Stimulated activated naive B cell treated with anti-CD40 and anti-IgM and Interleukin-4, amounts not matched to agents 10 μg/mL and 1 μg/mL and 100 μg/mL, for 72 hours (primary cell): ENCODE results near the gene GYPC.

Source experiments
- ATAC-seq, 2 donors: fragments of 150-1000 bp; cut with Tn5 transposase; replicated peaks; 2 replicates each; pipeline ENCODE4 v1.10.0; 2021; ENCODE audit warnings: moderate library complexity in 1 of 2
- DNase-seq: peaks from one replicate; pipeline ENCODE4 v3.0.0; 2021
- H3K27ac Mint-ChIP-seq: one replicate; pipeline ENCODE4 v1.8.0; 2022; ENCODE audit warnings: mild to moderate bottlenecking, mixed read lengths
- H3K27me3 Mint-ChIP-seq, 2 donors: one replicate each; pipeline ENCODE4 v1.8.0; 2022; ENCODE audit warnings: mixed read lengths in 2 of 2
- H3K36me3 Mint-ChIP-seq, 2 donors: one replicate each; pipeline ENCODE4 v1.8.0; 2022; ENCODE audit warnings: mixed read lengths in 2 of 2, mild to moderate bottlenecking in 1 of 2
- H3K4me1 Mint-ChIP-seq, 2 donors: one replicate each; pipeline ENCODE4 v1.8.0; 2022; ENCODE audit warnings: mixed read lengths in 2 of 2, mild to moderate bottlenecking in 1 of 2
- H3K4me3 Mint-ChIP-seq, 2 donors: one replicate each; pipeline ENCODE4 v1.8.0; 2022; ENCODE audit warnings: mild to moderate bottlenecking in 2 of 2, mixed read lengths in 2 of 2, moderate library complexity in 1 of 2
- H3K9me3 Mint-ChIP-seq, 2 donors: one replicate each; pipeline ENCODE4 v1.8.0; 2022; ENCODE audit warnings: mixed read lengths in 2 of 2, mild to moderate bottlenecking in 1 of 2

Gene GYPC

DNA sequence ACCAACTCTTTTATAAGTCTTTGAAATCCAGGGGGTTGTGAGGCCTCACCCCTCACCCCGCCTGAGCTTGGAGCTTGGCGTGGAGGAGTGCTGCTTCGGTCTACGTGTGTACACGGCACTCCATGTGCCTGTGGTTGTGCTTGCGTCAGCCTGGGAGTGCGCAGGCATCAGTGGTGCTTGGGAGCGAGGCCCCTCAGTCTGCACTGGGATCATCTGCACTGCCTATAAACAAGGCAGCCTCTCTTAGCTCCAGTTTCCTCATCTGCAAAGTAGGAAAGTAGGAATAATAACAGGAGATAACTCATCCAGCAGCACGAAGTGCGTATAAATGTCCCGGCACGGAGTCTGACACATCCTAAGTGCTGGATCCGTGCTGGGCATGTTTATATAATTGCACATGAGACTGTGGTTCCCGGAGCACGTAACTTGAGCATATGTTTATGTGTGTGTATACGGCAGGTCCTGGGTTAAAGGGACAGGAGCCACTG lies 1.2 kb downstream of the GYPC start:
- Mint-ChIP-seq H3K36me3 (peaks cover 8 to 40% of the 10 kb centered on the region in 2 donors), H3K4me3 (peak overlapping the region; percentile 92 to 95), H3K9me3 (no peaks in the 10 kb centered on the region), H3K27me3 (no peaks in the 10 kb centered on the region), H3K27ac (peak overlapping the region; percentile 96), H3K4me1 (peaks cover 50 to 61% of the 10 kb centered on the region in 2 donors)
- DNase-seq (no peak), ATAC-seq (peak; percentile 18 to 41)

DNA sequence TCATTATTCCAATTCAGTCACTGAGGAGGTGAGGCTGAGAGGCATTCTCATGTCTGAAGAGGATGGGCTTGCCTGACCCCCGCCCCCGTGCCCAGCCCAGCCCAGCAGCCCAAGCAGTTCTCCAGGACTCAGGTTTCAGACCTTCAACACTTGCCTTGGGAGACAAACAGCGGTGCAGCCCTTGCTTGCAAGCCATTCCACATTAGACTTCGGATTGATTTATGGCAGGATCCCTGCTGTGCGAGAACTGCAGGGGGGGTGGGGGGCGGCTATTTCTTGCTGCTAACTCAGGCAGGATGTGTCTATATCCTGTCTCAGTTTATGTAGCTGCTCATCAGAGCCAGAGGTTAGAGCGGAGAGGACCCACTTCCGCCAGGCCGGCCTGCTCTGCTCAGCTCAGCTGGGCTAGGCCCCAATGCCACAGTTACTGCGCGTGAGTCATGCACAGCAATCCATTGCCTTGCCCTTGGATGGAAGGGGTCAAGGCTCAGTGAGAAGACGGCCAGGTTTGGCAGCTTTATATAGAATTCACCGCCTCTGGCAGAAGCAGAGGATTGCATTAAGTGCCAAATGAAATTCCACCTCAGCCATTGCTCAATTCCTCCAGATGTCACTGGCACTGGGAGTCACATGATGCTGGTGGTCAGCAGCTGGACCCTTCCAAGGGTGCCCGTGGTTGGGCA lies 1.8 kb downstream of the GYPC start:
- DNase-seq (peak; percentile 61), ATAC-seq (peak; percentile 68 to 76)
- Mint-ChIP-seq H3K9me3 (no peaks in the 10 kb centered on the region), H3K27me3 (no peaks in the 10 kb centered on the region), H3K4me1 (peaks cover 56 to 66% of the 10 kb centered on the region in 2 donors), H3K36me3 (peaks cover 8 to 43% of the 10 kb centered on the region in 2 donors), H3K27ac (peak overlapping the region; percentile 96), H3K4me3 (peak overlapping the region; percentile 92 to 95)

DNA sequence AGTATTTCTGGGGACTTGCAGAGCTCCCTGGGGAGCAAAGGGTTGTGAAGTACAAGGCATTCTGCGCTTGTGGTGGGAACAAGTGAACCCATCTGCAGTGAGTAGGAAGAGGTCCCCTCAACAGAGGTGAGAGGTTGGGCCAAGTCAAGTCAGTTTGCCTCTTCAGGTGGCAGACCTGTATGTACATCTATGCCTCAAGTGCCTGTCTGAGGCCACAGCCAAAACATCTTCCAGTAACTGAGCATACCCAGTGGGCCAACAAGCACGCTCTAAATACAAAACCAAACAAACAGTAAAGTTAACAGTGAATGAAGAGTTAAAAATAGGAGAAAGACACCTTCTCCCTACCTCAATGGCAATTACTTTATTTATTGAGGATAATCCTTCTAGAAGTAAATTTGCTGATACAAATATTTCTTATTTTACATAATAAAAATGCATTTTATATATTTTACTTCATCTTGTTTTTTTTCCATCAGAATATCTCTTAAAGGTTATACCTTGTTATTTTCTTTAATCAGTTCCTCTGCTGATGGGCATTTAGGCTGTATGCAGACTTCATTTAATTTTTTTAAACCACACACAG lies 2.5 kb downstream of the GYPC start:
- H3K36me3 Mint-ChIP-seq: peaks cover 11 to 49% of the 10 kb centered on the region in 2 donors

DNA sequence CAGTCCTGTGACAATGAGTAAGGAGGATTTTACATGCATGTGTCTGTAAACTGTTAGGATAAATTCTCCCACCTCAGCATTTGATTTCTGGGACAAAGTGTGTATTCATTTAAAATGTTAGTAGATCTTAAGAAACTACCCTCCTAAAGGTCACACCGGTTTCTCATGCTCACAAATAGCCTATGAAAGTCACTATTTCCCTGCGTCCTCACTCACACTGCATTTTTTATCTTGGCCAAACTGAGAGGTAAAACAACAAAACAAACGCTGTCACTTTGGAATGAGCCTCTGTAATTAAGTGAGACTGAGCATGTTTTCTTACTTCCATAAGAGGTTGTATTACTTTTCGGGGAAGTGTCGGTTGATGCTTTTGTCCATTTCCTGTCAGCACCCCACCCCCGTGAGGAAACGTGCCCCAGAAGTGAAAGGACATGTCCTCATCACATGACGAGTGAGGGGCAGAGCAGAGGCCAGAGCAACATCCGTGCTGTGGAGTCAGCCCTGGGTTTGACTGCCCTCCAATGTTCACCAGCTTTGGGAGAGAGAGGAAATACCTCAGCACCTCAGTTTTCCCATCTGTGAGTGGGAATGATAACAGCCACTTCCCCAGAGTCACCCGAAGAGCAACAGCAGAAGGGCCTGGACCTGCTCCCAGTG lies 3.1 kb downstream of the GYPC start:
- Mint-ChIP-seq H3K4me3 (peak overlapping the region; percentile 79 to 80), H3K9me3 (no peaks in the 10 kb centered on the region), H3K27ac (peak overlapping the region; percentile 96), H3K36me3 (peaks cover 17 to 56% of the 10 kb centered on the region in 2 donors), H3K4me1 (peaks cover 67 to 79% of the 10 kb centered on the region in 2 donors), H3K27me3 (no peaks in the 10 kb centered on the region)
- ATAC-seq (peak; percentile 52 to 53), DNase-seq (peak; percentile 66)

More for the DNA sequence above, 2.5 kb downstream of the GYPC start:
- DNase-seq (no peak), ATAC-seq (no peak)
- H3K9me3 Mint-ChIP-seq: no peaks in the 10 kb centered on the region
- H3K4me1 Mint-ChIP-seq: peaks cover 62 to 73% of the 10 kb centered on the region in 2 donors
- peak overlapping the region; percentile 96 for H3K27ac Mint-ChIP-seq
- H3K27me3 Mint-ChIP-seq: no peaks in the 10 kb centered on the region
- H3K4me3 Mint-ChIP-seq: peak overlapping the region; percentile 92 to 95

DNA sequence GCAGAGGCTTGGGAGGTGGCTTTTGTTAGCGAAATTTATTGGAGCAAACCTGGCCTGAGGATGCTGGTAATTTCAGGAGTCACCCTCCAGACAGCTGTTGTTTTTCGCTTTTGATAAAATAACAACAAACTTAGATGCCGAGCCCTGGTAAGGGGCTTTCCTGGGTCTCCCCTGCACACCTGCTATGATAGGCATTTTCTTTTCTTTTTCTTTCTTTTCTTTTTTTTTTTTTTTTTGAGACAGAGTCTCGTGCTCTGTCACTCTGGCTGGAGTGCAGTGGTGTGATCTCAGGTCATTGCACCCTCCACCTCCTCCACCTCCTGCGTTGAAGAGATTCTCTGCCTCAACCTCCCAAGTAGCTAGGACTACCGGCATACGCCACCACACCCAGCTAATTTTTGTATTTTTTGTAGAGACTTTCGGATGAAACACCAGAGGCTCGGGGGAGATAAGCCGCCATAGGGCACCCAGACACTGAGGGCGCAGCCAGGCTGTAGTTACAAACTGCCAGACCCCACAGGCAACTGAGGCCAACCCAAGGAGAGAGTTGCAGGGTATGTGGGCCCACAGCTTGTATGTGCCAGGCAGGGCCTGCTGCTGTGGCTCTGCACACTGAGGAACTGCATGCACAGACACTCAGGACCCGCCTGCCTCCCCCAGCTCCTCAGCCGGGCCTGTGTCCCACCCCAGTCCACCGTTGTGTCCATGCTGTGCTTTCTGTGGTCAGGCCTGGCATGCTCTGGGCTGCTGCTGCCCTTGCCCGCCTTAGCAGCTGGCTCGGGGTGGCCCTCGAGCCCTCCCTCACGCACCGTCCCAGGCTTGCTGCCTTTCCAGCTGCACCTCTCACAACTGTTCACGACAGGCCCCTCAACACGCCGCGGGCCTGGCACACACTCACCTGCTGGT lies 3.9 kb downstream of the GYPC start:
- peaks cover 74 to 87% of the 10 kb centered on the region in 2 donors for H3K4me1 Mint-ChIP-seq
- ATAC-seq (no peak), DNase-seq (no peak)
- peak overlapping the region; percentile 96 for H3K27ac Mint-ChIP-seq
- no peaks in the 10 kb centered on the region for H3K27me3 Mint-ChIP-seq
- H3K36me3 Mint-ChIP-seq: peaks cover 21 to 59% of the 10 kb centered on the region in 2 donors
- H3K9me3 Mint-ChIP-seq: no peaks in the 10 kb centered on the region
- peak overlapping the region; percentile 79 to 80 for H3K4me3 Mint-ChIP-seq

DNA sequence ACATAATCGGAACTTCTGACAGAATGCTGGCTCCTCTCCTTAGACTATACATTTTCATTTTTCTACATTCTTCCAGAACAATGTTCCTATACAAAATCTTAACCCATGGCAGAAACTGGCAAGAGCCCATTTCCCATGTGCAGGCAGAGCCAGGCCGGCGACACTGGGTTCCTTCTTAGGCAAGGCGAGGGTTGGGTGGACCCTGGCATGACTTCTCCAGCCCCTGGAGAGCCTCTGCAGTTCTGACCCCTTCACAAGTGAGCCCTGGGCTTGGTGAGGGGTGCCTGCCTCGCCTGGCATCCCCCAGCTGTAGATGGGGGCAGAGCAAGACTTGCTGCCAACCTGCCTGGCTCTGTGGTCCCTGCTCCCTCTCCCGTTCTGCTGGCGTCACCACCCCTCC lies 5.0 kb downstream of the GYPC start:
- Mint-ChIP-seq H3K9me3 (no peaks in the 10 kb centered on the region), H3K27ac (peak overlapping the region; percentile 90), H3K36me3 (peaks cover 26 to 62% of the 10 kb centered on the region in 2 donors), H3K4me1 (peaks cover 77 to 90% of the 10 kb centered on the region in 2 donors), H3K4me3 (peak overlapping the region; percentile 14 to 34), H3K27me3 (no peaks in the 10 kb centered on the region)
- ATAC-seq (no peak), DNase-seq (no peak)

DNA sequence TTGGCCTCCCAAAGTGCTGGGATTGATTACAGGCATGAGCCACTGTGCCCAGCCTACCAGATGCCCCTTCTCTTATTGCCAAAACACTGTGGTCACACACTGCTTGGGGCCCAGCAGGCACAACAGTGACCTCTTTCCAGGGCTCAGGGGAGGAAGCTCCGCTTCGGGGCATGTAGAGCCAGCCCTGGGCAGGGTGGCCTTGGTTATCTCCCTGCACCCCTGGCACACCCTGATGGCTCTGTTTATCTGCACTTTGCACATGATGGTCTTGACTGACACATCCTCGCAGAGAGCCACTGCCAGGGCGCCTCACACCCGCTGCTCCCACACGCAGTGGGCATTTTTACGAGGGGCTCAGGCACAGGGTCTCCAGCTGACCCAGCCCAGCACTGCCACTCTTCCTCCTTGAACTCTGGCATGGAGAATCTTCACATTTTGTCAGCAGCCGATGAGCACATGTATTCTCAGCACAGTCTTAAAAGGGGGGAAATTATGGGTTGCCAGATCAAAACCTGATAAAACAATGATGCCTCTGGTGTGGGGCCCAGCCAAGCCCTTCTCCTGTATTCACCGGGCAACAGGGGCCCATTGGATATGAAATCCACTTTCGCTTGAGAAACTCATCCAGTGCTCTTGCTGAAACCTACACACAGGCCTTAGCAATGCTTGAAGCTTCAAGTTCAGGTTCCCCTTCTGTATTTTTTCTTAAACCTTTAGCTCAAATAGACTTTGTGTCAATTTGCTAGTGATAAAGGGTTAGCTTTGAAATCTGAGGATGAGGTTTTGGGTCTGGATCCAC lies 5.9 kb downstream of the GYPC start:
- peak overlapping the region; percentile 85 for H3K27ac Mint-ChIP-seq
- ATAC-seq: no peak
- H3K4me3 Mint-ChIP-seq: peak overlapping the region; percentile 20 to 78
- no peak for DNase-seq
- H3K4me1 Mint-ChIP-seq: peaks cover 84 to 100% of the 10 kb centered on the region in 2 donors
- H3K27me3 Mint-ChIP-seq: no peaks in the 10 kb centered on the region
- H3K36me3 Mint-ChIP-seq: peaks cover 27 to 69% of the 10 kb centered on the region in 2 donors
- no peaks in the 10 kb centered on the region for H3K9me3 Mint-ChIP-seq

DNA sequence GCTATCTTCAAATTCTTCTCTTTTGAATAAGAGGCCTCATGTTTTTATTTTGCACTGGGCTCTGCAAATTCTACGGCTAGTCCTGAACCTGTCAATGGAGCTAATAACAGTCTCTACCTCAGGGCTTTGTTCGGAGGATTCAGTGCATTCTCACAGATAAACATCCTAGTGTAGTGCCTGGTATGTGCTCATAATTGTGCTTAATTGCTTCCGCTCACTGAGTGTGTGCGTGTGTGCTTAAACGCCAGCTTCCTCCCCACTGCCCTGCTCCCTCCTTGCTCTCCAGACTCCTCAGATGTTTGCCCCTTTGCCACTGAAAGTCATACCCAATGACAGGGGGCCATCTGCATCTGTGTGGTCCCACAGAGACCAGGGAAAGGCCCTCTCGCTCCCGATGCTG lies 6.7 kb downstream of the GYPC start:
- ATAC-seq: no peak
- no peak for DNase-seq

DNA sequence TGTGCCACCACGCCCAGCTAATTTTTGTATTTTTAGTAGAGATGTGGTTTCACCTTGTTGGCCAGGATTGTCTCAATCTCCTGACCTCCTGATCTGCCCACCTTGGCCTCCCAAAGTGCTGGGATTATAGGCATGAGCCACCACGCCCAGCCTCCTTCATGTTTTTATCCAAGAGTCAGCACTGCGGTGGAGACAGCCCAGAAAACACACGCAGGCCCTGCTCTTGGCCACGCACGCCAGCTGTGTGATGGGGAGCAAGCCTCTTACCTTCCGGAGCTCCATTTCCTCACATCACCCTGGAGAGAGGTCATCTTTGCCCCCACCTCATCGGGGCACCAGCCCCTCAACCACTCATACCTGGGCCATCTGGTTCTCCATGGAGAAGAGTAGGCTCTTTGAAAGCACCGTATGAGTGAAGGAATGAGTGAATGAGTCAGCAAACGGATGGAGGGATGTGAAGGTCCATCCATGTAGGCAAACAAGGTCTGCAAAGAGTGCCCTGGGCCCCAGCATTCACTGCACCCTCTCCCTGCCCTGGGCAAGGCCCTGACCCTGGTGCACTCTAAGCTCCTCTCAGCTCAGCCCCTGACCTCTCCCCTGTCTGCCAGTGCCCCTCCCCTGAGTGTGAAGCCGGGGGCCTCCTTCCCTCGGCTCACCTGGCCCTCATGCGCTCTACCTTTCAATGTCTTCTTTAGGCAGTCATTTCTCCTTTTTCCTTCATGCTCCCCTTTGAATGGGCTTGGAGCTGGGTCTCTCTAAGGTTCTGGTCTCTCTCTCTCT lies 7.4 kb downstream of the GYPC start:
- Mint-ChIP-seq H3K9me3 (no peaks in the 10 kb centered on the region), H3K36me3 (peaks cover 29 to 70% of the 10 kb centered on the region in 2 donors), H3K27me3 (no peaks in the 10 kb centered on the region), H3K27ac (peak overlapping the region; percentile 98), H3K4me3 (peak overlapping the region; percentile 74 to 78), H3K4me1 (peaks cover 76 to 86% of the 10 kb centered on the region in 2 donors)
- ATAC-seq: no peak
- no peak for DNase-seq

More for the DNA sequence above, 6.7 kb downstream of the GYPC start:
- peaks cover 29 to 70% of the 10 kb centered on the region in 2 donors for H3K36me3 Mint-ChIP-seq
- H3K27me3 Mint-ChIP-seq: no peaks in the 10 kb centered on the region
- H3K4me1 Mint-ChIP-seq: peaks cover 82 to 93% of the 10 kb centered on the region in 2 donors
- H3K9me3 Mint-ChIP-seq: no peaks in the 10 kb centered on the region
- H3K4me3 Mint-ChIP-seq: peak overlapping the region; percentile 74 to 78
- H3K27ac Mint-ChIP-seq: peak overlapping the region; percentile 98

DNA sequence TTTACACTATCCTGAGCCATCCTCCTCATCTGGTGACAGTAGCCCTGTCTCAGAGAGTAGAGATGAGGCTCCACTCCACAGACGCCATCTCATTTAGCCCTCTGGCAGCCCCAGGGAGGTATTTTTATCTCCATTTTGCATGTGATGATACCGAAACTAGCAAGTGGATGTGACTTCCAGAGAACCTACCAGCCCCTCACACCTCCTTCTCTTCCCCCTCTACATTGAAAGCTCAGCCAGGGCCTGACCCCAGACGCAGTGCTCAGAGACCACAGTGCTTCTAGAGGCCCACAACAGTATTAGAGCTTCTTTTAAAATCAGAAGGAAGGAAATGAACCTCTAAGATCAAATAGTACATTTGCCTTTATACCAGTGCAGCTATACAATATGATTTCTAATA lies 8.3 kb downstream of the GYPC start:
- Mint-ChIP-seq H3K27me3 (no peaks in the 10 kb centered on the region), H3K4me3 (peak overlapping the region; percentile 74 to 78), H3K27ac (peak overlapping the region; percentile 98), H3K36me3 (peaks cover 31 to 70% of the 10 kb centered on the region in 2 donors), H3K9me3 (no peaks in the 10 kb centered on the region), H3K4me1 (peaks cover 72 to 77% of the 10 kb centered on the region in 2 donors)
- ATAC-seq (peak; percentile 93 to 94), DNase-seq (peak; percentile 43)

DNA sequence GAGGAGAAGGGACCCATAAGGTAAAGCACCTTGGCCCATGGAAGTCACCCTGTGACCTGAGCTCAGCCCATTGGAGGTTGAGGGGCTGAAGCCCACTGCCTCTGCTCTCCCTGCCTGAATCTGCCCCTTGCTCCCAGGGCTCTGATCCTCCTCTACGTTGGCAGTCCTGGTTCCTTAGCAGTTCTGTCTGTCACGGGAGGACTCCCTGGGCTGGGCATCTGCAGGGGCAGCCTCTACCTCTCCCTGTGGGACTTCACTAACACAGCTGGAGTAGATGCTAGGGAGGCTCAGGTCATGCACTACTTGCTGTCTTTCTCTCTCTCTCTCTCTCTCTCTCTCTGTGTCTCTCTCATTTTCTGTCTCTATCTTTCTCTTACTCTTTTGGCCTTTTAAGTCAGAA lies 8.7 kb downstream of the GYPC start:
- peaks cover 70 to 73% of the 10 kb centered on the region in 2 donors for H3K4me1 Mint-ChIP-seq
- peaks cover 30 to 66% of the 10 kb centered on the region in 2 donors for H3K36me3 Mint-ChIP-seq
- H3K27me3 Mint-ChIP-seq: no peaks in the 10 kb centered on the region
- peak; percentile 28 to 35 for ATAC-seq
- DNase-seq: no peak
- peak overlapping the region; percentile 74 to 78 for H3K4me3 Mint-ChIP-seq
- H3K27ac Mint-ChIP-seq: peak overlapping the region; percentile 98
- H3K9me3 Mint-ChIP-seq: no peaks in the 10 kb centered on the region

DNA sequence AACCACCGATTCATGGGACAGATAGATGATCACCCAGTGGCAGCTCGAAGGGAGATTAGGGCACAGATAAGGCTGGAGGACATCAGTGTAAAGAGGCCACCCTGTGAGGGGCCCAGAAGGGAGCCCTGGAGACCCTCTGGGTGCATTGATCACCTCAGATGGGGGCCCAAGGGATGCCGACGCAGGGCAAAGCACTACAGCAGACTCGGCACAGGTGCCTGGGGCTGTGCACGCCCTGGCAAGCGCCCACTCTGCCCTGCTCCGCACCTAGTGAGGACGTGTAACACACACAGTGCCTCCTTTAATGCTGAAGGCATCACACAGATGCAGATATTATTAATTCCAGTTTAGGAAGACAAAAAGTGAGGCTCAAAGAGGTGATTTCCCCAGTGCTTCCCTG lies 9.5 kb downstream of the GYPC start:
- no peaks in the 10 kb centered on the region for H3K27me3 Mint-ChIP-seq
- no peak overlapping the region for H3K4me3 Mint-ChIP-seq
- peaks cover 37 to 69% of the 10 kb centered on the region in 2 donors for H3K36me3 Mint-ChIP-seq
- no peak for ATAC-seq
- H3K9me3 Mint-ChIP-seq: no peaks in the 10 kb centered on the region
- no peak for DNase-seq
- peak overlapping the region; percentile 81 for H3K27ac Mint-ChIP-seq
- H3K4me1 Mint-ChIP-seq: peaks cover 65 to 73% of the 10 kb centered on the region in 2 donors
